ENCODE results near the gene CEP164. TPM values are rescaled to one million over a fixed set of nuclear protein-coding genes. Genes with fewer than 3 reads are reported as not detected.
A peak's percentile ranks its signal among the peaks of the same experiment; 100 is the strongest.

The CEP164 gene
- total and polyA plus RNA-seq, 9 of the 15 experiments (the other 6 are each of a cell fraction or from before 2014, with no cell fraction given), result 2.1 to 16.5 (median 10.4) TPM

DNA sequence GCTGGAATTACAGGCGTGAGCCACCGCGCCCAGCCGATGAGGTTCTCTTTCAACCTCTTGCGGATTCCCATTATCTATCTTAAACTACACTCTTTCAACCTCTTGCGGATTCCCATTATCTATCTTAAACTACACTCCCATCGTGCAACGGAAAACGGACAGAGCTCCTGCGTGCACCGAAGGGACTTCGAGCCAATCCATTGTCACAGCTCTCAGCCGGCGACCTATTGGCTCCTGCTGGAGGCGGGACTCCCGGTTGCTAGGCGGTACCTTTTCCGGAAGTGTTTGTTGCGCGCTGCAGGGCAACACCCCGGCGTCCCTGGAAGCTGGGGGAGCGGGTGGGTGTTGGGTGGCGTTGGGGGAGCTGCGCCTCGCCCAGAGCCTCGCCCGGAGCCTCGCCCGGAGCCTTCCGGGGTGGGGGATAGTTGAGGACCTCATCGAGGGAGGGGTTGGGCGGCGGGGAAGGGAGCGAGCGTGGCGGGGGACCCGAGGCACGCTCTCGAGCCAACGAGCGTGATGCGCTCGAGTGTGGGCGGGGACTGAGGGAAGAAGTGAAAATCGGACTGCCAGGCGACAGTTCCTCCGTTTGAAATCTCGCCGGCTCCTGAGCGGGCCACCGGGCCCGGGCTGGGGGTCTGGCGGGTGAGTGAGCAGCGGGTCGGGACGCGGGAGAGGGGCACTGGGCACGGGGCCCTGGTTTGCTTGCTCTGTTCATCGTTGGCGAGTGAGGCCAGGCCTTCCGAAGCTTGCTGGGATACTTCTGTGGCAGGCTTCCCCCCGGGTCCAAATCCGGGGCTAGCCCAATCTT is at the start of gene CEP164 (continued):
- TF ChIP-seq, protein P1, sequence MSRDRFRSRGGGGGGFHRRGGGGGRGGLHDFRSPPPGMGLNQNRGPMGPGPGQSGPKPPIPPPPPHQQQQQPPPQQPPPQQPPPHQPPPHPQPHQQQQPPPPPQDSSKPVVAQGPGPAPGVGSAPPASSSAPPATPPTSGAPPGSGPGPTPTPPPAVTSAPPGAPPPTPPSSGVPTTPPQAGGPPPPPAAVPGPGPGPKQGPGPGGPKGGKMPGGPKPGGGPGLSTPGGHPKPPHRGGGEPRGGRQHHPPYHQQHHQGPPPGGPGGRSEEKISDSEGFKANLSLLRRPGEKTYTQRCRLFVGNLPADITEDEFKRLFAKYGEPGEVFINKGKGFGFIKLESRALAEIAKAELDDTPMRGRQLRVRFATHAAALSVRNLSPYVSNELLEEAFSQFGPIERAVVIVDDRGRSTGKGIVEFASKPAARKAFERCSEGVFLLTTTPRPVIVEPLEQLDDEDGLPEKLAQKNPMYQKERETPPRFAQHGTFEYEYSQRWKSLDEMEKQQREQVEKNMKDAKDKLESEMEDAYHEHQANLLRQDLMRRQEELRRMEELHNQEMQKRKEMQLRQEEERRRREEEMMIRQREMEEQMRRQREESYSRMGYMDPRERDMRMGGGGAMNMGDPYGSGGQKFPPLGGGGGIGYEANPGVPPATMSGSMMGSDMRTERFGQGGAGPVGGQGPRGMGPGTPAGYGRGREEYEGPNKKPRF (IDR thresholded peaks at IDR 0.05; ENCODE audit: low read depth, low read length), result no peak
- TF ChIP-seq RUNX1 (IDR thresholded peaks at IDR 0.05; ENCODE audit: low read depth) (no peak), SREBF2 (CRISPR knock-in tag; IDR thresholded peaks at IDR 0.05) (no peak), FOXM1 (IDR thresholded peaks at IDR 0.05; ENCODE audit: low read depth) (peak; percentile 83), FOXM1 (CRISPR knock-in tag; IDR thresholded peaks at IDR 0.05; ENCODE audit: low read depth) (no peak), PCBP1 (IDR thresholded peaks at IDR 0.05; ENCODE audit: low read depth, low read length, poor library complexity, severe bottlenecking) (no peak), KDM5B (IDR thresholded peaks at IDR 0.05; ENCODE audit: insufficient replicate concordance, low read depth, low read length) (peak; percentile 53), CBFB (CRISPR knock-in tag; IDR thresholded peaks at IDR 0.05) (no peak), ZZZ3 (IDR thresholded peaks at IDR 0.05) (no peak), ZFX (CRISPR knock-in tag; IDR thresholded peaks at IDR 0.05) (peak; percentile 48), IRF2 (CRISPR knock-in tag; IDR thresholded peaks at IDR 0.05) (no peak), LCOR (CRISPR knock-in tag; IDR thresholded peaks at IDR 0.05) (peak; percentile 76), HDAC2 (IDR thresholded peaks at IDR 0.05) (peak; percentile 31), HOXB6 (CRISPR knock-in tag; IDR thresholded peaks at IDR 0.05; ENCODE audit: borderline replicate concordance) (no peak), ZNF347 (CRISPR knock-in tag; IDR thresholded peaks at IDR 0.05; ENCODE audit: low read depth) (no peak), POLR3A (IDR thresholded peaks at IDR 0.05; ENCODE audit: borderline replicate concordance, extremely low read depth, insufficient read depth, insufficient read length) (no peak), MIER1 (IDR thresholded peaks at IDR 0.05; ENCODE audit: low read depth) (no peak), SMC3 (conservative IDR thresholded peaks at IDR 0.05; ENCODE audit: insufficient read depth, low read depth, low read length) (no peak)
- TF ChIP-seq, protein P2, sequence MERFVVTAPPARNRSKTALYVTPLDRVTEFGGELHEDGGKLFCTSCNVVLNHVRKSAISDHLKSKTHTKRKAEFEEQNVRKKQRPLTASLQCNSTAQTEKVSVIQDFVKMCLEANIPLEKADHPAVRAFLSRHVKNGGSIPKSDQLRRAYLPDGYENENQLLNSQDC (CRISPR knock-in tag; IDR thresholded peaks at IDR 0.05), result no peak
- TF ChIP-seq, protein P3, sequence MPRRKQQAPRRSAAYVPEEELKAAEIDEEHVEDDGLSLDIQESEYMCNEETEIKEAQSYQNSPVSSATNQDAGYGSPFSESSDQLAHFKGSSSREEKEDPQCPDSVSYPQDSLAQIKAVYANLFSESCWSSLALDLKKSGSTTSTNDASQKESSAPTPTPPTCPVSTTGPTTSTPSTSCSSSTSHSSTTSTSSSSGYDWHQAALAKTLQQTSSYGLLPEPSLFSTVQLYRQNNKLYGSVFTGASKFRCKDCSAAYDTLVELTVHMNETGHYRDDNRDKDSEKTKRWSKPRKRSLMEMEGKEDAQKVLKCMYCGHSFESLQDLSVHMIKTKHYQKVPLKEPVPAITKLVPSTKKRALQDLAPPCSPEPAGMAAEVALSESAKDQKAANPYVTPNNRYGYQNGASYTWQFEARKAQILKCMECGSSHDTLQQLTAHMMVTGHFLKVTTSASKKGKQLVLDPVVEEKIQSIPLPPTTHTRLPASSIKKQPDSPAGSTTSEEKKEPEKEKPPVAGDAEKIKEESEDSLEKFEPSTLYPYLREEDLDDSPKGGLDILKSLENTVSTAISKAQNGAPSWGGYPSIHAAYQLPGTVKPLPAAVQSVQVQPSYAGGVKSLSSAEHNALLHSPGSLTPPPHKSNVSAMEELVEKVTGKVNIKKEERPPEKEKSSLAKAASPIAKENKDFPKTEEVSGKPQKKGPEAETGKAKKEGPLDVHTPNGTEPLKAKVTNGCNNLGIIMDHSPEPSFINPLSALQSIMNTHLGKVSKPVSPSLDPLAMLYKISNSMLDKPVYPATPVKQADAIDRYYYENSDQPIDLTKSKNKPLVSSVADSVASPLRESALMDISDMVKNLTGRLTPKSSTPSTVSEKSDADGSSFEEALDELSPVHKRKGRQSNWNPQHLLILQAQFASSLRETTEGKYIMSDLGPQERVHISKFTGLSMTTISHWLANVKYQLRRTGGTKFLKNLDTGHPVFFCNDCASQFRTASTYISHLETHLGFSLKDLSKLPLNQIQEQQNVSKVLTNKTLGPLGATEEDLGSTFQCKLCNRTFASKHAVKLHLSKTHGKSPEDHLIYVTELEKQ (CRISPR knock-in tag; IDR thresholded peaks at IDR 0.05), result no peak
- TF ChIP-seq, protein P4, sequence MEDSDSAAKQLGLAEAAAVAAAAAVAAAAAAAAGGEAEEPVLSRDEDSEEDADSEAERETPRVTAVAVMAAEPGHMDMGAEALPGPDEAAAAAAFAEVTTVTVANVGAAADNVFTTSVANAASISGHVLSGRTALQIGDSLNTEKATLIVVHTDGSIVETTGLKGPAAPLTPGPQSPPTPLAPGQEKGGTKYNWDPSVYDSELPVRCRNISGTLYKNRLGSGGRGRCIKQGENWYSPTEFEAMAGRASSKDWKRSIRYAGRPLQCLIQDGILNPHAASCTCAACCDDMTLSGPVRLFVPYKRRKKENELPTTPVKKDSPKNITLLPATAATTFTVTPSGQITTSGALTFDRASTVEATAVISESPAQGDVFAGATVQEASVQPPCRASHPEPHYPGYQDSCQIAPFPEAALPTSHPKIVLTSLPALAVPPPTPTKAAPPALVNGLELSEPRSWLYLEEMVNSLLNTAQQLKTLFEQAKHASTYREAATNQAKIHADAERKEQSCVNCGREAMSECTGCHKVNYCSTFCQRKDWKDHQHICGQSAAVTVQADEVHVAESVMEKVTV (CRISPR knock-in tag; IDR thresholded peaks at IDR 0.05), result no peak
